ENCODE data around the gene CAPS2. TPM values are rescaled to one million over a fixed set of nuclear protein-coding genes. Genes with fewer than 3 reads are reported as not detected.

Gene CAPS2
- total and polyA plus RNA-seq, 9 of the 15 experiments (the other 6 are each of a cell fraction or from before 2014, with no cell fraction given), result 0.10 to 0.82 (median 0.47) TPM; not detected in 1

- no peak for TF ChIP-seq CREB3 (tag; conservative IDR thresholded peaks at IDR 0.05; ENCODE audit: low read depth)
- peak; percentile 52; the same call in 1 of the 2 replicates for TF ChIP-seq RBFOX2 (IDR thresholded peaks at IDR 0.05; ENCODE audit: low read depth, low read length)
- TF ChIP-seq KAT2B (IDR thresholded peaks at IDR 0.05; ENCODE audit: low read depth, low read length), result no peak
- peak; percentile 33; the same call in 1 of the 2 replicates for TF ChIP-seq ARID1B (IDR thresholded peaks at IDR 0.05)
- TF ChIP-seq HDGF (IDR thresholded peaks at IDR 0.05), result no peak
- no peak for TF ChIP-seq ZNF740 (CRISPR knock-in tag; IDR thresholded peaks at IDR 0.05)
- TF ChIP-seq ZNF740 (tag; IDR thresholded peaks at IDR 0.05), result no peak
- TF ChIP-seq ZNF592 (IDR thresholded peaks at IDR 0.05), result no peak
- peak; percentile 41; the same call in 1 of the 2 replicates for TF ChIP-seq MTA3 (IDR thresholded peaks at IDR 0.05; ENCODE audit: borderline replicate concordance)
- no peak for TF ChIP-seq BRF2 (IDR thresholded peaks at IDR 0.05; ENCODE audit: borderline replicate concordance, insufficient read depth, insufficient read length)
- no peak for TF ChIP-seq ZNF316 (IDR thresholded peaks at IDR 0.05)
- no peak for TF ChIP-seq EWSR1 (IDR thresholded peaks at IDR 0.05; ENCODE audit: borderline replicate concordance, low read depth, partially characterized antibody)
- TF ChIP-seq CREB1 (IDR thresholded peaks at IDR 0.05), result 0 out of 2 replicates have a peak, but pooled peaks have one; percentile 26
- TF ChIP-seq CREB1 (CRISPR knock-in tag; IDR thresholded peaks at IDR 0.05), result peak; percentile 32; the same call in 1 of the 2 replicates
- peak; percentile 96 for TF ChIP-seq SMAD4 (CRISPR knock-in tag; conservative IDR thresholded peaks at IDR 0.05)
- TF ChIP-seq ZBTB17 (CRISPR knock-in tag; IDR thresholded peaks at IDR 0.05), result no peak
Observed at GRCh38 chr12:75329918-75330826, at the start of gene CAPS2 (continued).
